Suprapubic skin (tissue), 4 donors: ENCODE results near the gene RPL21. TPM values are rescaled to one million over a fixed set of nuclear protein-coding genes. Genes with fewer than 3 reads are reported as not detected.

ENCODE experiments used
- DNase-seq, 2 donors: peaks; one replicate each; pipeline ENCODE4 v3.0.0-alpha.2; 2019; ENCODE audit warnings: low spot score in 2 of 2
- H3K27ac ChIP-seq: fragments of 200-600 bp; sonication (generic); one replicate; pipeline ENCODE4 v1.5.1; 2019
- H3K27me3 ChIP-seq: fragments of 200-600 bp; sonication (generic); one replicate; pipeline ENCODE4 v1.5.1; 2019
- H3K36me3 ChIP-seq: fragments of 200-600 bp; sonication (generic); one replicate; pipeline ENCODE4 v1.5.1; 2019
- H3K4me1 ChIP-seq: fragments of 200-600 bp; sonication (generic); one replicate; pipeline ENCODE4 v1.5.1; 2019
- H3K4me3 ChIP-seq: fragments of 200-600 bp; sonication (generic); one replicate; pipeline ENCODE4 v1.5.1; 2019; ENCODE audit warnings: mild to moderate bottlenecking
- H3K9me3 ChIP-seq: fragments of 200-600 bp; sonication (generic); one replicate; pipeline ENCODE4 v1.5.1; 2019
- CTCF ChIP-seq, 2 donors: fragments of 200-600 bp in 1 of 2; fragments of 450-650 bp in 1 of 2; sonication (generic) in 1 of 2; IDR thresholded peaks; one replicate each; pipeline ENCODE4 v1.5.1; 2016 to 2019; ENCODE audit warnings: antibody characterized with exemption in 2 of 2, mild to moderate bottlenecking in 1 of 2, moderate library complexity in 1 of 2
- EP300 ChIP-seq: sonication (generic); formaldehyde crosslinking; IDR thresholded peaks from one replicate; pipeline ENCODE4 v1.6.1; 2017; ENCODE audit warnings: antibody characterized with exemption
- POLR2A ChIP-seq, 2 donors: fragments of 450-650 bp; IDR thresholded peaks; one replicate each; pipeline ENCODE4 v1.6.1; 2017; ENCODE audit warnings: antibody characterized with exemption in 2 of 2, mild to moderate bottlenecking in 2 of 2, moderate library complexity in 2 of 2
- POLR2AphosphoS5 ChIP-seq, 3 donors: sonication (generic); formaldehyde crosslinking; IDR thresholded peaks; one replicate each; pipeline ENCODE4 v1.6.1; 2017; ENCODE audit warnings: antibody characterized with exemption in 3 of 3
- WGBS: methylation state at CpG from one replicate; pipeline ENCODE4 v1.1.5; 2018; 5-methylcytosine and 5-hydroxymethylcytosine counted together
- total RNA-seq, 4 donors: library from RNA; depleted of rRNA; stranded (reverse); fragments of >200 nt; gene quantifications; one replicate each; pipeline ENCODE4 v1.1.0, GENCODE V29; 2016

Gene RPL21
- total RNA-seq, 4 donors from 2014 or later = 337 to 951 (median 832) TPM

GRCh38 chr13:27258637-27259386 lies 7.5 kb downstream of the RPL21 start:
- TF ChIP-seq CTCF (IDR thresholded peaks at IDR 0.05) (no peak), POLR2AphosphoS5 (IDR thresholded peaks at IDR 0.05) (no peak), EP300 (no peak)
- peaks cover 21% of the 10 kb centered on the region for H3K4me1 ChIP-seq
- no peaks in the 10 kb centered on the region for H3K9me3 ChIP-seq
- H3K4me3 ChIP-seq = no peak overlapping the region
- DNase-seq = no peak
- H3K36me3 ChIP-seq = peaks cover 43% of the 10 kb centered on the region
- H3K27ac ChIP-seq = no peak overlapping the region
- WGBS = 93% methylated on average over 5 of the region's 5 CpGs
- no peaks in the 10 kb centered on the region for H3K27me3 ChIP-seq

GRCh38 chr13:27259831-27260230 lies 8.5 kb downstream of the RPL21 start:
- DNase-seq = no peak
- peaks cover 38% of the 10 kb centered on the region for H3K36me3 ChIP-seq
- H3K27me3 ChIP-seq = no peaks in the 10 kb centered on the region
- no peak overlapping the region for H3K4me3 ChIP-seq
- H3K9me3 ChIP-seq = no peaks in the 10 kb centered on the region
- H3K4me1 ChIP-seq = peaks cover 11% of the 10 kb centered on the region
- no peak overlapping the region for H3K27ac ChIP-seq
- no peak for TF ChIP-seq POLR2AphosphoS5 (IDR thresholded peaks at IDR 0.05)
- no peak for TF ChIP-seq POLR2A (IDR thresholded peaks at IDR 0.05)
- no peak for TF ChIP-seq EP300
- TF ChIP-seq CTCF (IDR thresholded peaks at IDR 0.05) = no peak
- WGBS = 71% methylated on average over 2 of the region's 2 CpGs

DNA sequence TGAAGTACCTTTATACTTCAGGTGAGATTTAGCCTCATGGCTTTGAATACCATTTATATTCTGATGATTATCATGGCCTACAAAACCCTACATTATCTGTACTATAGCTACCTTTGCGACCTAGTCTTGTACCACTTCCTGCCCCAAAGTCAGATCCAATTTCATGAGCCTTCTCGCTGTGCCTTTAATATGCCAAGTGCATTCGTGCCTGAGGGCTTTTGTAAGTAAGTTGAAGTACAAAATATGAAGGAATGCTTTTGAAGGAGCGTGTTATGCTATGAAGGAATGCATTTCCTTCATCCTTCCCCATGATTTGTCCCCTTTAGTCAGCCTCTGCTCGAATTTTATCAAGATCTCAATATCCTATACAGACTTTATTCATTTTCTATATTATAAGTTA lies 10.0 kb downstream of the RPL21 start:
- no peaks in the 10 kb centered on the region for H3K27me3 ChIP-seq
- peaks cover 27% of the 10 kb centered on the region for H3K36me3 ChIP-seq
- H3K4me1 ChIP-seq = peaks cover 9% of the 10 kb centered on the region
- no peak for TF ChIP-seq CTCF (IDR thresholded peaks at IDR 0.05)
- TF ChIP-seq POLR2AphosphoS5 (IDR thresholded peaks at IDR 0.05) = no peak
- no peak for DNase-seq
- WGBS = 37% methylated on average over 5 of the region's 5 CpGs
- no peak overlapping the region for H3K27ac ChIP-seq
- H3K4me3 ChIP-seq = no peak overlapping the region
- H3K9me3 ChIP-seq = no peaks in the 10 kb centered on the region

DNA sequence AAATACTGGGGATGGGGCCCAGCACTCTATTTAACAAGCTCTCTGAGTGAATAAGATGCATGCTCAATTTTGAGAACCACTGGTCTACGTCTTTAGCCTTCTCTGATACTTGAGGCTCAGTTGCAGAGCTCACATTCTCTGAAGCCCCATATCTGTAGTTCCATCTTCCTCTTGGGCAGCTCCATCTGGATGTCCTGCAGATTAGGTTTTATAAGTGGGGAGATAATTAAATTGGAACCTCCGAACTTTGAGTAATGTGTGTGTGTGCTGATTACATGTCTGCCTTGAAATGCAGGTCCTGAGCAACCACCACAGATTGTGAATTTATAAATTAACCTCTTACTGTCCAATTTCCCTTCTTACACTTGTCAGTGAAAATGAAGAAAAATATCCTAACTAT lies 12.1 kb downstream of the RPL21 start:
- H3K27ac ChIP-seq = no peak overlapping the region
- peaks cover 24% of the 10 kb centered on the region for H3K4me1 ChIP-seq
- H3K36me3 ChIP-seq = peaks cover 6% of the 10 kb centered on the region
- 63% methylated on average over 2 of the region's 2 CpGs for WGBS
- no peak overlapping the region for H3K4me3 ChIP-seq
- TF ChIP-seq POLR2AphosphoS5 (IDR thresholded peaks at IDR 0.05) (no peak), EP300 (no peak), CTCF (IDR thresholded peaks at IDR 0.05) (no peak), POLR2A (IDR thresholded peaks at IDR 0.05) (no peak)
- no peaks in the 10 kb centered on the region for H3K27me3 ChIP-seq
- DNase-seq = no peak
- no peaks in the 10 kb centered on the region for H3K9me3 ChIP-seq

DNA sequence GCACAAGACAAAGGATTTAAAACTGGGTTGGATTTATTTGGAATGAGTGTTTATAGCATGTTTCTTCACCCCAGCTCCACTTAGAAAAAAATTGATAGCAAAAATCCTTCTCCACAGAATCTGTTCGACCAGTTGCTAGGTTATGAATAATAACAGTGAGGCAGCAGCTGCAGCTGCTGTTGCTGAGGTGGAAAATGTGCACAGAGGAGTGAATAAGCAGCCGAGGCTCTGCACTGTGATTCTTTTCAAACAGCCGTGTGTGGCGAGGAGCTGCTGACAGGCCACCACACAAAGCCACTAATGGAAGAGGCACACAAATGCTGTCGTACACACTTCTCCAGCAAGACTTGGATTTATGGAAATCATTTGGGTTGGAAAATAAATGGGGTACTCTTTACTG lies 12.8 kb downstream of the RPL21 start:
- DNase-seq = no peak
- 36% methylated on average over 5 of the region's 5 CpGs for WGBS
- no peak overlapping the region for H3K4me3 ChIP-seq
- no peak overlapping the region for H3K27ac ChIP-seq
- no peak for TF ChIP-seq EP300
- TF ChIP-seq CTCF (IDR thresholded peaks at IDR 0.05) = no peak
- TF ChIP-seq POLR2AphosphoS5 (IDR thresholded peaks at IDR 0.05) = no peak
- no peak for TF ChIP-seq POLR2A (IDR thresholded peaks at IDR 0.05)
- H3K36me3 ChIP-seq = no peaks in the 10 kb centered on the region
- no peaks in the 10 kb centered on the region for H3K9me3 ChIP-seq
- H3K27me3 ChIP-seq = no peaks in the 10 kb centered on the region
- H3K4me1 ChIP-seq = peaks cover 24% of the 10 kb centered on the region
